ENCODE measurements around the gene USP30.

Gene USP30

GRCh38 chr12:109052414-109053323 is at the start of gene USP30:
USP30 (plus strand) TSS chr12:109052576; CDS start chr12:109052679, 103 bp downstream.
- DNase-seq (ENCODE audit: extremely low read depth, insufficient read length): peak; percentile 85
- H3K36me3 ChIP-seq (ENCODE audit: control insufficient read depth, insufficient read depth, low read length): no peaks in the 10 kb centered on the region
- no peak for TF ChIP-seq CTCF (IDR thresholded peaks at IDR 0.05; ENCODE audit: insufficient read depth, low read length, poor library complexity, severe bottlenecking)
- H3K4me3 ChIP-seq (replicated peaks; ENCODE audit: low read depth, low read length): peak within 1 kb of the TSS; percentile 87
- H3K27me3 ChIP-seq (replicated peaks; ENCODE audit: control insufficient read depth, insufficient read depth, low read length): no peaks in the 10 kb centered on the region

- no peak for DNase-seq (ENCODE audit: extremely low read depth, insufficient read length)
- Histone ChIP-seq H3K4me3 (replicated peaks; ENCODE audit: low read depth, low read length) (no peak overlapping the region), H3K36me3 (ENCODE audit: control insufficient read depth, insufficient read depth, low read length) (no peaks in the 10 kb centered on the region), H3K27me3 (replicated peaks; ENCODE audit: control insufficient read depth, insufficient read depth, low read length) (no peaks in the 10 kb centered on the region; the same call in none of the 2 replicates)
- no peak for TF ChIP-seq CTCF (IDR thresholded peaks at IDR 0.05; ENCODE audit: insufficient read depth, low read length, poor library complexity, severe bottlenecking)
Measured at GRCh38 chr12:109004017-109004416, 48.4 kb upstream of the USP30 start.

- no peak for DNase-seq (ENCODE audit: extremely low read depth, insufficient read length)
- Histone ChIP-seq H3K27me3 (replicated peaks; ENCODE audit: control insufficient read depth, insufficient read depth, low read length) (no peaks in the 10 kb centered on the region; the same call in none of the 2 replicates), H3K36me3 (ENCODE audit: control insufficient read depth, insufficient read depth, low read length) (no peaks in the 10 kb centered on the region), H3K4me3 (replicated peaks; ENCODE audit: low read depth, low read length) (no peak overlapping the region)
- no peak for TF ChIP-seq CTCF (IDR thresholded peaks at IDR 0.05; ENCODE audit: insufficient read depth, low read length, poor library complexity, severe bottlenecking)
Measured at GRCh38 chr12:109009766-109010165, 42.6 kb upstream of the USP30 start.

GRCh38 chr12:109010259-109010658 is 42.1 kb upstream of the USP30 start:
- Histone ChIP-seq H3K4me3 (replicated peaks; ENCODE audit: low read depth, low read length) (no peak overlapping the region), H3K27me3 (replicated peaks; ENCODE audit: control insufficient read depth, insufficient read depth, low read length) (no peaks in the 10 kb centered on the region; the same call in none of the 2 replicates), H3K36me3 (ENCODE audit: control insufficient read depth, insufficient read depth, low read length) (no peaks in the 10 kb centered on the region)
- no peak for DNase-seq (ENCODE audit: extremely low read depth, insufficient read length)
- TF ChIP-seq CTCF (IDR thresholded peaks at IDR 0.05; ENCODE audit: insufficient read depth, low read length, poor library complexity, severe bottlenecking): no peak

GRCh38 chr12:109014984-109015765 is 37.2 kb upstream of the USP30 start:
- no peaks in the 10 kb centered on the region for H3K36me3 ChIP-seq (ENCODE audit: control insufficient read depth, insufficient read depth, low read length)
- TF ChIP-seq CTCF (IDR thresholded peaks at IDR 0.05; ENCODE audit: insufficient read depth, low read length, poor library complexity, severe bottlenecking): no peak

More at GRCh38 chr12:109014984-109015765, 37.2 kb upstream of the USP30 start:
- Histone ChIP-seq H3K4me3 (replicated peaks; ENCODE audit: low read depth, low read length) (no peak overlapping the region), H3K27me3 (replicated peaks; ENCODE audit: control insufficient read depth, insufficient read depth, low read length) (no peaks in the 10 kb centered on the region; the same call in 1 of the 2 replicates)
- DNase-seq (ENCODE audit: extremely low read depth, insufficient read length): no peak
